ENCODE measurements around the gene MPG.

- TF ChIP-seq SP1 (IDR thresholded peaks at IDR 0.05; ENCODE audit: low read depth, low read length) (no peak), USF2 (IDR thresholded peaks at IDR 0.05; ENCODE audit: borderline replicate concordance, low read depth, low read length) (no peak), CHD2 (IDR thresholded peaks at IDR 0.05; ENCODE audit: borderline replicate concordance, low read depth, low read length) (no peak), E2F4 (IDR thresholded peaks at IDR 0.05; ENCODE audit: low read depth, low read length) (no peak), ZNF207 (IDR thresholded peaks at IDR 0.05; ENCODE audit: borderline replicate concordance) (no peak), EGR1 (IDR thresholded peaks at IDR 0.05; ENCODE audit: borderline replicate concordance in 1 of 2, low read depth in 2 of 2, low read length in 2 of 2) (no peak), ZNF217 (IDR thresholded peaks at IDR 0.05) (no peak)
- TF ChIP-seq, protein P1, sequence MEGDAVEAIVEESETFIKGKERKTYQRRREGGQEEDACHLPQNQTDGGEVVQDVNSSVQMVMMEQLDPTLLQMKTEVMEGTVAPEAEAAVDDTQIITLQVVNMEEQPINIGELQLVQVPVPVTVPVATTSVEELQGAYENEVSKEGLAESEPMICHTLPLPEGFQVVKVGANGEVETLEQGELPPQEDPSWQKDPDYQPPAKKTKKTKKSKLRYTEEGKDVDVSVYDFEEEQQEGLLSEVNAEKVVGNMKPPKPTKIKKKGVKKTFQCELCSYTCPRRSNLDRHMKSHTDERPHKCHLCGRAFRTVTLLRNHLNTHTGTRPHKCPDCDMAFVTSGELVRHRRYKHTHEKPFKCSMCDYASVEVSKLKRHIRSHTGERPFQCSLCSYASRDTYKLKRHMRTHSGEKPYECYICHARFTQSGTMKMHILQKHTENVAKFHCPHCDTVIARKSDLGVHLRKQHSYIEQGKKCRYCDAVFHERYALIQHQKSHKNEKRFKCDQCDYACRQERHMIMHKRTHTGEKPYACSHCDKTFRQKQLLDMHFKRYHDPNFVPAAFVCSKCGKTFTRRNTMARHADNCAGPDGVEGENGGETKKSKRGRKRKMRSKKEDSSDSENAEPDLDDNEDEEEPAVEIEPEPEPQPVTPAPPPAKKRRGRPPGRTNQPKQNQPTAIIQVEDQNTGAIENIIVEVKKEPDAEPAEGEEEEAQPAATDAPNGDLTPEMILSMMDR (IDR thresholded peaks at IDR 0.05 in 2 of 3, conservative IDR thresholded peaks at IDR 0.05 in 1 of 3; ENCODE audit: control insufficient read depth in 2 of 3, extremely low read depth in 1 of 3, insufficient read depth in 1 of 3, low read depth in 3 of 3, low read length in 3 of 3) = no peak
- TF ChIP-seq, protein P2, sequence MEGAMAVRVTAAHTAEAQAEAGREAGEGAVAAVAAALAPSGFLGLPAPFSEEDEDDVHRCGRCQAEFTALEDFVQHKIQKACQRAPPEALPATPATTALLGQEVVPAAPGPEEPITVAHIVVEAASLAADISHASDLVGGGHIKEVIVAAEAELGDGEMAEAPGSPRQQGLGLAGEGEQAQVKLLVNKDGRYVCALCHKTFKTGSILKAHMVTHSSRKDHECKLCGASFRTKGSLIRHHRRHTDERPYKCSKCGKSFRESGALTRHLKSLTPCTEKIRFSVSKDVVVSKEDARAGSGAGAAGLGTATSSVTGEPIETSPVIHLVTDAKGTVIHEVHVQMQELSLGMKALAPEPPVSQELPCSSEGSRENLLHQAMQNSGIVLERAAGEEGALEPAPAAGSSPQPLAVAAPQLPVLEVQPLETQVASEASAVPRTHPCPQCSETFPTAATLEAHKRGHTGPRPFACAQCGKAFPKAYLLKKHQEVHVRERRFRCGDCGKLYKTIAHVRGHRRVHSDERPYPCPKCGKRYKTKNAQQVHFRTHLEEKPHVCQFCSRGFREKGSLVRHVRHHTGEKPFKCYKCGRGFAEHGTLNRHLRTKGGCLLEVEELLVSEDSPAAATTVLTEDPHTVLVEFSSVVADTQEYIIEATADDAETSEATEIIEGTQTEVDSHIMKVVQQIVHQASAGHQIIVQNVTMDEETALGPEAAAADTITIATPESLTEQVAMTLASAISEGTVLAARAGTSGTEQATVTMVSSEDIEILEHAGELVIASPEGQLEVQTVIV (IDR thresholded peaks at IDR 0.05; ENCODE audit: borderline replicate concordance, partially characterized antibody) = no peak
Measured at GRCh38 chr16:50769-51591, 27.0 kb upstream of the MPG start.

All from GM12878 (cell line).